Measurements from ENCODE around the gene LCN10. TPM values are rescaled to one million over a fixed set of nuclear protein-coding genes. Genes with fewer than 3 reads are reported as not detected.

Gene LCN10
- total RNA-seq, 3 donors from 2014 or later (not counting 1 experiment from before 2014, with no cell fraction given), result not detected

DNA sequence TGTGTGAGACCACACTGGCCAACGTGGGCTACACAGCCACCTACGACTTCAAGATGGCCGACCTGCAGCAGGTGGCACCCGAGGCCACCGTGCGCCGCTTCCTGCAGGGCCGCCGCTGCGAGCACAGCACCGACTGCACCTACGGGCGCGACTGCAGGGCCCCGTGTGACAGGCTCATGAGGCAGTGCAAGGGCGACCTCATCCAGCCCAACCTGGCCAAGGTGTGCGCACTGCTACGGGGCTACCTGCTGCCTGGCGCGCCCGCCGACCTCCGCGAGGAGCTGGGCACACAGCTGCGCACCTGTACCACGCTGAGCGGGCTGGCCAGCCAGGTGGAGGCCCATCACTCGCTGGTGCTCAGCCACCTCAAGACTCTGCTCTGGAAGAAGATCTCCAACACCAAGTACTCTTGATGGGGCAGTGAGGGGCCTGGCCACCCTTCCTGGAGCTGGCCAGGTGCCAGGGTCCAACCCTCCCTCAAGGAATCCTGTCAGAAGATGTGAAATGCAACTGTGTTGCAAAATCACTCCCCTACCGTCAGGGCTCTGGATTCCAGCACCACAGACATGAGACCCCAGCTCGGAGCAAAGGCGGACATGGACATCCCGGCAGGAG is 19.3 kb downstream of the LCN10 start:
- intact Hi-C loops (cut with micrococcal nuclease), result no loop called here
- Histone ChIP-seq H3K4me3 (ENCODE audit: low read length) (no peak overlapping the region), H3K27me3 (ENCODE audit: control insufficient read depth, insufficient read depth, low read length) (no peaks in the 10 kb centered on the region), H3K9me3 (ENCODE audit: control insufficient read depth, insufficient read depth, low read length) (no peaks in the 10 kb centered on the region), H3K4me1 (ENCODE audit: control insufficient read depth, insufficient read depth, low read length) (peaks cover 35% of the 10 kb centered on the region), H3K36me3 (ENCODE audit: control insufficient read depth, insufficient read depth, low read length) (peaks cover 38% of the 10 kb centered on the region), H3K27ac (ENCODE audit: low read length) (no peak overlapping the region)
- peaks cover 21 to 29% of the 10 kb centered on the region in 2 donors for H3K4me1 Mint-ChIP-seq
- no peak overlapping the region for H3K4me3 Mint-ChIP-seq
- DNase-seq (no peak), ATAC-seq (no peak)
- 92% methylated on average over 32 of the region's 32 CpGs for WGBS (ENCODE audit: insufficient coverage)
- no peaks in the 10 kb centered on the region for H3K9me3 Mint-ChIP-seq
- H3K27ac Mint-ChIP-seq, result no peak overlapping the region
- TF ChIP-seq, protein P1, sequence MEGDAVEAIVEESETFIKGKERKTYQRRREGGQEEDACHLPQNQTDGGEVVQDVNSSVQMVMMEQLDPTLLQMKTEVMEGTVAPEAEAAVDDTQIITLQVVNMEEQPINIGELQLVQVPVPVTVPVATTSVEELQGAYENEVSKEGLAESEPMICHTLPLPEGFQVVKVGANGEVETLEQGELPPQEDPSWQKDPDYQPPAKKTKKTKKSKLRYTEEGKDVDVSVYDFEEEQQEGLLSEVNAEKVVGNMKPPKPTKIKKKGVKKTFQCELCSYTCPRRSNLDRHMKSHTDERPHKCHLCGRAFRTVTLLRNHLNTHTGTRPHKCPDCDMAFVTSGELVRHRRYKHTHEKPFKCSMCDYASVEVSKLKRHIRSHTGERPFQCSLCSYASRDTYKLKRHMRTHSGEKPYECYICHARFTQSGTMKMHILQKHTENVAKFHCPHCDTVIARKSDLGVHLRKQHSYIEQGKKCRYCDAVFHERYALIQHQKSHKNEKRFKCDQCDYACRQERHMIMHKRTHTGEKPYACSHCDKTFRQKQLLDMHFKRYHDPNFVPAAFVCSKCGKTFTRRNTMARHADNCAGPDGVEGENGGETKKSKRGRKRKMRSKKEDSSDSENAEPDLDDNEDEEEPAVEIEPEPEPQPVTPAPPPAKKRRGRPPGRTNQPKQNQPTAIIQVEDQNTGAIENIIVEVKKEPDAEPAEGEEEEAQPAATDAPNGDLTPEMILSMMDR (IDR thresholded peaks at IDR 0.05), result no peak
- H3K27me3 Mint-ChIP-seq (ENCODE audit: low read depth in 2 of 2), result no peaks in the 10 kb centered on the region
- H3K36me3 Mint-ChIP-seq, result no peaks in the 10 kb centered on the region

DNA sequence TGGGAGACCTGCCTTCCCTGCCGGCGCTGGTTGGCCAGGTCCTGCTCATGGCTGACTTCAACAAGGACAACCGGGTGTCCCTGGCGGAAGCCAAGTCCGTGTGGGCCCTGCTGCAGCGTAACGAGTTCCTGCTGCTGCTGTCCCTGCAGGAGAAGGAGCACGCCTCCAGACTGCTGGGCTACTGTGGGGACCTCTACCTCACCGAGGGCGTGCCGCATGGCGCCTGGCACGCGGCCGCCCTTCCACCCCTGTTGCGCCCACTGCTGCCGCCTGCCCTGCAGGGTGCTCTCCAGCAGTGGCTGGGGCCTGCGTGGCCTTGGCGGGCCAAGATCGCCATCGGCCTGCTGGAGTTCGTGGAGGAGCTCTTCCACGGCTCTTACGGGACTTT is 19.8 kb downstream of the LCN10 start:
- Mint-ChIP-seq H3K36me3 (no peaks in the 10 kb centered on the region), H3K27ac (no peak overlapping the region), H3K4me1 (peaks cover 21 to 29% of the 10 kb centered on the region in 2 donors), H3K4me3 (no peak overlapping the region), H3K9me3 (no peaks in the 10 kb centered on the region), H3K27me3 (ENCODE audit: low read depth in 2 of 2) (no peaks in the 10 kb centered on the region)
- Histone ChIP-seq H3K27me3 (ENCODE audit: control insufficient read depth, insufficient read depth, low read length) (no peaks in the 10 kb centered on the region), H3K4me3 (ENCODE audit: low read length) (no peak overlapping the region), H3K27ac (ENCODE audit: low read length) (no peak overlapping the region), H3K9me3 (ENCODE audit: control insufficient read depth, insufficient read depth, low read length) (no peaks in the 10 kb centered on the region), H3K4me1 (ENCODE audit: control insufficient read depth, insufficient read depth, low read length) (peaks cover 33% of the 10 kb centered on the region), H3K36me3 (ENCODE audit: control insufficient read depth, insufficient read depth, low read length) (peaks cover 38% of the 10 kb centered on the region)
- 88% methylated on average over 24 of the region's 24 CpGs for WGBS (ENCODE audit: insufficient coverage)
- DNase-seq (no peak), ATAC-seq (no peak)
- TF ChIP-seq, protein P1 (IDR thresholded peaks at IDR 0.05), result no peak
- intact Hi-C loops (cut with micrococcal nuclease), result no loop called here

DNA sequence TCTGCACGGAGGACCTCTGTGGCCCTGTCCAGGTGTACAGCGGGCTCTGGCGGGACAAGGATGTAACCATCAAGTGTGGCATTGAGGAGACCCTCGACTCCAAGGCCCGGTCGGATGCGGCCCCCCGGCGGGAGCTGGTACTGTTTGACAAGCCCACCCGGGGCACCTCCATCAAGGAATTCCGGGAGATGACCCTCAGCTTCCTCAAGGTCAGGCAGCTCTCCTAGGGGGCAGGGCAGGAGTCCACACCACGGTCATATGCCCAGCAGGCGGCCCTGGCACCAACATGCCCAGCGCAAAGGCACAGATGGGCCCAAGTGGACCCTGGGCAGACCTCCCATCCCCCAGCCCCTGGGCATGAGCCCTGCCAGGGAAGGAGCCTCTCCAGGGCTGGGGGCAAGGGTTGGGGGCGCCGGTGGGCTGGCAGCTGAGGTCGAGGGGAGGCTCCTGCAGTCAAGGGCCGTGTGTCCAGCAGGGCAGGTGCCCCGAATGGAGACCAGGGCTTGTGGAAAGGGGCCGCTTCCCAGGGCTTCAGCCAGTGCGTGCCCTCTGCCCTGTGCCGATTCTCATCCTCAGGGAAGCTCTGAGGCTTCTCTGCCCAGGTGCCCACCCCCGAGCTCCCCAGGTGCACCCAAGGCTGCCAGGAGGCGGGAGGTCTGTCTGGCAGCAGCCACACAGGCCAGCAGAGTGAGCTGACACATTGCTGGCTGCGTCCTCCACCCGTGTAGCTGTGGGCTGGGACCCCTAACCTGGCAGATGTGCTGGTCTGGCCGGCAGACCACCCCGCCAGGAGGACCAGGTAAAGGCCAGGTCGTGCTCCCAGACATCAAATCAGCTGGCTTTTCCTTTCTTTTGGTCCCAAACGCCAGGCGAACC is 20.4 kb downstream of the LCN10 start:
- DNase-seq, result no peak
- no peak overlapping the region for H3K27ac Mint-ChIP-seq
- Histone ChIP-seq H3K27ac (ENCODE audit: low read length) (no peak overlapping the region), H3K9me3 (ENCODE audit: control insufficient read depth, insufficient read depth, low read length) (no peaks in the 10 kb centered on the region), H3K27me3 (ENCODE audit: control insufficient read depth, insufficient read depth, low read length) (no peaks in the 10 kb centered on the region), H3K4me1 (ENCODE audit: control insufficient read depth, insufficient read depth, low read length) (peaks cover 29% of the 10 kb centered on the region), H3K4me3 (ENCODE audit: low read length) (no peak overlapping the region), H3K36me3 (ENCODE audit: control insufficient read depth, insufficient read depth, low read length) (peaks cover 38% of the 10 kb centered on the region)
- no peak for ATAC-seq
- no peaks in the 10 kb centered on the region for H3K36me3 Mint-ChIP-seq
- no peaks in the 10 kb centered on the region for H3K9me3 Mint-ChIP-seq
- H3K4me3 Mint-ChIP-seq, result no peak overlapping the region
- intact Hi-C loops (cut with micrococcal nuclease), result no loop called here
- 87% methylated on average over 31 of the region's 31 CpGs for WGBS (ENCODE audit: insufficient coverage)
- TF ChIP-seq, protein P1 (IDR thresholded peaks at IDR 0.05), result no peak
- peaks cover 18 to 26% of the 10 kb centered on the region in 2 donors for H3K4me1 Mint-ChIP-seq
- H3K27me3 Mint-ChIP-seq (ENCODE audit: low read depth in 2 of 2), result no peaks in the 10 kb centered on the region

Measured in natural killer cell (primary cell).